Heart left ventricle (tissue), 13 donors: Measurements from ENCODE around the gene TCERG1.

ENCODE experiments used
- POLR2A ChIP-seq, 2 donors: fragments of 450-650 bp; IDR thresholded peaks; one replicate each; pipeline ENCODE4 v1.6.1; 2017; ENCODE audit warnings: antibody characterized with exemption in 2 of 2, mild to moderate bottlenecking in 2 of 2, moderate library complexity in 2 of 2
- TF ChIP-seq, protein P1 (sequence below), 12 donors: fragments of 200-600 bp; sonication (generic) in 4 of 12; IDR thresholded peaks; one replicate each; pipeline versions ENCODE4 v1.5.0 to v1.8.0; 2018 to 2022; ENCODE audit warnings: antibody characterized with exemption in 12 of 12, mild to moderate bottlenecking in 5 of 12
- donor health status: ischemic (EF 13 %, LVEDD 7.1; RV severe dilation, severe dysfunction).
- donor health status: DM: no; HTN: yes; CAD: no.
- donor health status: DM: no; HTN: no; CAD: no.
- donor health status: ischemic (EF 25% LVEDD 6.9; RV normal size, moderate dysfunction).
- donor health status: ischemic (EF 25% LVEDD 5.7; RV mildly dilated, moderate dysfunction).
- donor health status: ischemic (EF 35%, LVEDD 5.7; RV mildly dilated, moderate dysfunction).
- donor health status: nonischemic (EF 11% LVEDD 7.7; RV severe dilation, severe dysfunction).
- donor health status: DM: yes; HTN: yes; CAD: no.
- donor health status: PGD.
- donor health status: ischemic (EF 29% LVEDD 5.4; RV normal size, mild dysfunction).
- donor health status: nonischemic (EF 23%, LVEDD 6.1; RV moderate dilation, normal function).

GRCh38 chr5:146516151-146516475 lies 69.0 kb downstream of the TCERG1 start, which contains the start of gene GPR151:
- TF ChIP-seq, protein P1, sequence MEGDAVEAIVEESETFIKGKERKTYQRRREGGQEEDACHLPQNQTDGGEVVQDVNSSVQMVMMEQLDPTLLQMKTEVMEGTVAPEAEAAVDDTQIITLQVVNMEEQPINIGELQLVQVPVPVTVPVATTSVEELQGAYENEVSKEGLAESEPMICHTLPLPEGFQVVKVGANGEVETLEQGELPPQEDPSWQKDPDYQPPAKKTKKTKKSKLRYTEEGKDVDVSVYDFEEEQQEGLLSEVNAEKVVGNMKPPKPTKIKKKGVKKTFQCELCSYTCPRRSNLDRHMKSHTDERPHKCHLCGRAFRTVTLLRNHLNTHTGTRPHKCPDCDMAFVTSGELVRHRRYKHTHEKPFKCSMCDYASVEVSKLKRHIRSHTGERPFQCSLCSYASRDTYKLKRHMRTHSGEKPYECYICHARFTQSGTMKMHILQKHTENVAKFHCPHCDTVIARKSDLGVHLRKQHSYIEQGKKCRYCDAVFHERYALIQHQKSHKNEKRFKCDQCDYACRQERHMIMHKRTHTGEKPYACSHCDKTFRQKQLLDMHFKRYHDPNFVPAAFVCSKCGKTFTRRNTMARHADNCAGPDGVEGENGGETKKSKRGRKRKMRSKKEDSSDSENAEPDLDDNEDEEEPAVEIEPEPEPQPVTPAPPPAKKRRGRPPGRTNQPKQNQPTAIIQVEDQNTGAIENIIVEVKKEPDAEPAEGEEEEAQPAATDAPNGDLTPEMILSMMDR (IDR thresholded peaks at IDR 0.05) = no peak
- TF ChIP-seq POLR2A (IDR thresholded peaks at IDR 0.05) = no peak
